HEK293 (cell line): Measurements from ENCODE around the gene GBP7.
A peak's percentile ranks its signal among the peaks of the same experiment; 100 is the strongest.

Experiments used
- CTCF ChIA-PET: fragments of 350-600 bp; formaldehyde crosslinking; extraction: SDS; loops from one replicate; lab custom pipeline; 2021; ENCODE audit warnings: antibody characterized with exemption; lab: Yijun Ruan, JAX
- POLR2A ChIA-PET: fragments of 300-600 bp; formaldehyde crosslinking; extraction: SDS; loops from one replicate; lab custom pipeline; 2020; ENCODE audit warnings: antibody characterized with exemption, inconsistent platforms; lab: Yijun Ruan, JAX
- H3K27ac ChIP-seq: fragments of 200-500 bp; sonication (Bioruptor generic); 2 replicates; pipeline ENCODE4 v1.5.1; 2014; ENCODE audit warnings: low read depth, low read length, control low read depth, inconsistent platforms; ENCODE audit errors: extremely low read depth
- H3K36me3 ChIP-seq, 2 experiments: fragments of 200-500 bp in 1 of 2; sonication (Bioruptor generic) in 1 of 2; 1 replicate in 1 of 2; 2 replicates in 1 of 2; pipeline ENCODE4 v1.5.1; 2014 to 2017; ENCODE audit warnings: inconsistent platforms in 2 of 2, low read length in 2 of 2; ENCODE audit not compliant: control insufficient read depth in 2 of 2, insufficient read depth in 1 of 2
- H3K4me1 ChIP-seq: fragments of 200-500 bp; sonication (Bioruptor generic); 2 replicates; pipeline ENCODE4 v1.5.1; 2014; ENCODE audit warnings: mild to moderate bottlenecking, low read length, inconsistent platforms; ENCODE audit not compliant: control insufficient read depth, insufficient read depth
- H3K4me3 ChIP-seq: 2 replicates; pipeline ENCODE4 v1.5.1; 2011; ENCODE audit warnings: low read depth, mild to moderate bottlenecking, control low read depth, low read length, moderate library complexity
- H3K9me3 ChIP-seq: fragments of 200-500 bp; sonication (Bioruptor generic); 2 replicates; pipeline ENCODE4 v1.5.1; 2014; ENCODE audit warnings: low read depth, low read length, inconsistent platforms; ENCODE audit not compliant: control insufficient read depth, insufficient read depth
- CTCF ChIP-seq: fragments of 450-650 bp; formaldehyde crosslinking; IDR thresholded peaks from 2 replicates; pipeline ENCODE4 v1.5.1; 2016; ENCODE audit warnings: missing biosample characterization, missing genetic modification characterization
- GLI4 ChIP-seq: fragments of 450-650 bp; formaldehyde crosslinking; IDR thresholded peaks from 2 replicates; pipeline ENCODE4 v1.5.1; 2016; ENCODE audit warnings: missing biosample characterization, missing genetic modification characterization
- KLF8 ChIP-seq: fragments of 450-650 bp; formaldehyde crosslinking; IDR thresholded peaks from 2 replicates; pipeline ENCODE4 v1.5.1; 2016; ENCODE audit warnings: missing biosample characterization, missing genetic modification characterization
- SP2 ChIP-seq: fragments of 450-650 bp; formaldehyde crosslinking; IDR thresholded peaks from 2 replicates; pipeline ENCODE4 v1.5.1; 2016; ENCODE audit warnings: missing biosample characterization, missing genetic modification characterization
- WT1 ChIP-seq: fragments of 450-650 bp; formaldehyde crosslinking; IDR thresholded peaks from 2 replicates; pipeline ENCODE4 v1.5.1; 2016; ENCODE audit warnings: missing biosample characterization, missing genetic modification characterization
- YY2 ChIP-seq: fragments of 450-650 bp; formaldehyde crosslinking; IDR thresholded peaks from 2 replicates; pipeline ENCODE4 v1.5.1; 2016; ENCODE audit warnings: missing biosample characterization, missing genetic modification characterization
- ZNF140 ChIP-seq: fragments of 450-650 bp; formaldehyde crosslinking; IDR thresholded peaks from 2 replicates; pipeline ENCODE4 v1.5.1; 2016; ENCODE audit warnings: missing biosample characterization, missing genetic modification characterization
- ZNF223 ChIP-seq: fragments of 450-650 bp; formaldehyde crosslinking; IDR thresholded peaks from 2 replicates; pipeline ENCODE4 v1.5.1; 2016; ENCODE audit warnings: missing biosample characterization, missing genetic modification characterization
- ZNF449 ChIP-seq: fragments of 450-650 bp; formaldehyde crosslinking; IDR thresholded peaks from 2 replicates; pipeline ENCODE4 v1.5.1; 2017; ENCODE audit warnings: missing biosample characterization, mild to moderate bottlenecking, missing genetic modification characterization, moderate library complexity
- ZNF561 ChIP-seq: fragments of 450-650 bp; IDR thresholded peaks from 2 replicates; pipeline ENCODE4 v1.5.1; 2018; ENCODE audit warnings: missing biosample characterization, missing genetic modification characterization, borderline replicate concordance
- ZNF660 ChIP-seq: fragments of 450-650 bp; IDR thresholded peaks from 2 replicates; pipeline ENCODE4 v1.5.1; 2018; ENCODE audit warnings: missing biosample characterization, mild to moderate bottlenecking, missing genetic modification characterization
- ZNF677 ChIP-seq: fragments of 450-650 bp; IDR thresholded peaks from 2 replicates; pipeline ENCODE4 v1.5.0; 2018; ENCODE audit warnings: missing biosample characterization, mild to moderate bottlenecking, missing genetic modification characterization, moderate library complexity
- ZNF791 ChIP-seq: fragments of 450-650 bp; formaldehyde crosslinking; IDR thresholded peaks from 2 replicates; pipeline ENCODE4 v1.5.1; 2016; ENCODE audit warnings: missing biosample characterization, missing genetic modification characterization
- ZNF843 ChIP-seq: fragments of 450-650 bp; formaldehyde crosslinking; IDR thresholded peaks from 2 replicates; pipeline ENCODE4 v1.5.1; 2016; ENCODE audit warnings: missing biosample characterization, missing genetic modification characterization
- TF ChIP-seq, protein P1 (sequence below): fragments of 450-650 bp; formaldehyde crosslinking; IDR thresholded peaks from 2 replicates; pipeline ENCODE4 v1.5.1; 2016; ENCODE audit warnings: missing biosample characterization, missing genetic modification characterization
- TF ChIP-seq, protein P2 (sequence below): fragments of 450-650 bp; formaldehyde crosslinking; IDR thresholded peaks from 2 replicates; pipeline ENCODE4 v1.5.1; 2017; ENCODE audit warnings: missing biosample characterization, missing genetic modification characterization

The GBP7 gene

GRCh38 chr1:89149976-89150375 lies 25.8 kb downstream of the GBP7 start (continued):
- TF ChIP-seq, protein P1, sequence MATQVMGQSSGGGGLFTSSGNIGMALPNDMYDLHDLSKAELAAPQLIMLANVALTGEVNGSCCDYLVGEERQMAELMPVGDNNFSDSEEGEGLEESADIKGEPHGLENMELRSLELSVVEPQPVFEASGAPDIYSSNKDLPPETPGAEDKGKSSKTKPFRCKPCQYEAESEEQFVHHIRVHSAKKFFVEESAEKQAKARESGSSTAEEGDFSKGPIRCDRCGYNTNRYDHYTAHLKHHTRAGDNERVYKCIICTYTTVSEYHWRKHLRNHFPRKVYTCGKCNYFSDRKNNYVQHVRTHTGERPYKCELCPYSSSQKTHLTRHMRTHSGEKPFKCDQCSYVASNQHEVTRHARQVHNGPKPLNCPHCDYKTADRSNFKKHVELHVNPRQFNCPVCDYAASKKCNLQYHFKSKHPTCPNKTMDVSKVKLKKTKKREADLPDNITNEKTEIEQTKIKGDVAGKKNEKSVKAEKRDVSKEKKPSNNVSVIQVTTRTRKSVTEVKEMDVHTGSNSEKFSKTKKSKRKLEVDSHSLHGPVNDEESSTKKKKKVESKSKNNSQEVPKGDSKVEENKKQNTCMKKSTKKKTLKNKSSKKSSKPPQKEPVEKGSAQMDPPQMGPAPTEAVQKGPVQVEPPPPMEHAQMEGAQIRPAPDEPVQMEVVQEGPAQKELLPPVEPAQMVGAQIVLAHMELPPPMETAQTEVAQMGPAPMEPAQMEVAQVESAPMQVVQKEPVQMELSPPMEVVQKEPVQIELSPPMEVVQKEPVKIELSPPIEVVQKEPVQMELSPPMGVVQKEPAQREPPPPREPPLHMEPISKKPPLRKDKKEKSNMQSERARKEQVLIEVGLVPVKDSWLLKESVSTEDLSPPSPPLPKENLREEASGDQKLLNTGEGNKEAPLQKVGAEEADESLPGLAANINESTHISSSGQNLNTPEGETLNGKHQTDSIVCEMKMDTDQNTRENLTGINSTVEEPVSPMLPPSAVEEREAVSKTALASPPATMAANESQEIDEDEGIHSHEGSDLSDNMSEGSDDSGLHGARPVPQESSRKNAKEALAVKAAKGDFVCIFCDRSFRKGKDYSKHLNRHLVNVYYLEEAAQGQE (tag by site-specific recombination) = no peak
- TF ChIP-seq, all 188 proteins: peak for 0

DNA sequence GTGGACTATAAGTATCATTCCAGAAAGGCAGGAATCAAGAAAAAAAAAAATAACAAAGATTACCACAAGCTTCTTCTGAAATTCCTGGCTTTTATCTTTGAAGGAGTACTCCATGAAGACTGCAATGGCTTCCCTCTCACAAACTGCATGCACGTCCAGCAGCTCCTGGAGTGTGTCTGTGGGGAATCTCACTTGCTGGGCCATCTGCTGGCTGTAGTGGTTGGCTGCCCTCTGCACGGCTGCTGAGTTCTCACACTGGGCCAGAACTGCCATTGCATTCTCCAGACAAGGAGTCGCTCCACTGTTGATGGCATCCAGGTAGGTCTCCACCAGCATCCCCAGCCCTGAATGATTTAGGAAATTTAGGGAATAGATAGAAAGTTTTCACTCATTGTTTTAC lies 26.6 kb downstream of the GBP7 start:
- Histone ChIP-seq H3K4me3 (no peak overlapping the region), H3K36me3 (no peaks in the 10 kb centered on the region), H3K27ac (no peak overlapping the region), H3K4me1 (no peaks in the 10 kb centered on the region)
- ChIA-PET CTCF (interaction anchor here (0.9 kb wide), 1 partner anchor 62 kb away, joined by 5 read pairs; no protein-coding TSS in a partner anchor), POLR2A (no interaction called here)
- no peak for TF ChIP-seq ZNF660 (tag by site-specific recombination)
- TF ChIP-seq, protein P2, sequence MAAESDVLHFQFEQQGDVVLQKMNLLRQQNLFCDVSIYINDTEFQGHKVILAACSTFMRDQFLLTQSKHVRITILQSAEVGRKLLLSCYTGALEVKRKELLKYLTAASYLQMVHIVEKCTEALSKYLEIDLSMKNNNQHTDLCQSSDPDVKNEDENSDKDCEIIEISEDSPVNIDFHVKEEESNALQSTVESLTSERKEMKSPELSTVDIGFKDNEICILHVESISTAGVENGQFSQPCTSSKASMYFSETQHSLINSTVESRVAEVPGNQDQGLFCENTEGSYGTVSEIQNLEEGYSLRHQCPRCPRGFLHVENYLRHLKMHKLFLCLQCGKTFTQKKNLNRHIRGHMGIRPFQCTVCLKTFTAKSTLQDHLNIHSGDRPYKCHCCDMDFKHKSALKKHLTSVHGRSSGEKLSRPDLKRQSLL (tag by site-specific recombination) = no peak
- TF ChIP-seq ZNF843 (tag by site-specific recombination) = no peak
- TF ChIP-seq ZNF140 (tag by site-specific recombination) = no peak
- no peak for TF ChIP-seq ZNF449 (tag by site-specific recombination)
- TF ChIP-seq CTCF (tag by site-specific recombination) = peak; percentile 36
- TF ChIP-seq, all 188 proteins: peak for 1
- no peaks in the 10 kb centered on the region for H3K9me3 ChIP-seq

DNA sequence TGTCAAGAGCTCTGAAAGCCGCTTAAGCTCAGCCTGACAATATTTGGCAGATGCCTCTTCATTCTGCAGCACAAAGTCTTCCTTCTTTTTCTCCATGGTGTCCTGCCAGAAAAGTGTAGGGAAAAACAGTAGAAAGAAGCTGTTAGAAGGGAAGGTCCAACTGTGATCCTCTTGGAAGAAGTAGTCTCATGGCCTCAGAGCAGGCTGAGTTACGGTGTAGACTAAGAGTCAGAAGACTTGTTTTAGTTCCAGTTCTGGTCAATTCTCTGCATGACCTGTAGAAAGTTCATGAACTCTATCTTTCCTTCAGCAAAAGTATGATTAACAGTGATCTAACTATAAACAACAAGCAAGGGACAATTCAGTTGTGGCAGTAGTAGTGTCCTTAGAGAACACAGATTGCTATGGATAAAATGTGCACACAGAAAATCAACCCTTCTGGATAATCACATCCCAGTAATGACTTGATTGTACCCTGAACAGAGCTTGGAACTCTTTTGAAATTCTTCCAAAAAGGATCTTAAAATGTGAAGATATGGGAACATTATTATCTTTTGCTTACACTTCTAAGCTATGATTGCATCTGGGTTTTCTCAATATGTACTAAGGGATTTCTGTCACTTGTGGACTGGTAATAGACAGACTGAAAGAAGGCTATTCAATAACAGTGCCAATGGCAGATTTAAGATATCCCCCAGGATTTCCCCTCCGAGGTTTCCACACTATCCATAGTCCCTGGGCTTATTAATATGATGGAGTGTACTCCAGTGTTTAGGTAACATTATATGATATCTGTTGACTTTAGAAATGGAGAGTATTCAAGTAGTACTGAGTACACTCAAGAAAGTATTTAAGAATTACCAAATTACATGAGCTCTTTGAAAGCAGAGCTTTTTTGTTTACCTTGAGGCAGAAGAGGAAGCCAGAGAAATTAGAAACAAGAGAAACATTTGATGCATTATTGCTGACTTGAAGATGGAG lies 27.8 kb downstream of the GBP7 start:
- H3K4me3 ChIP-seq = no peak overlapping the region
- H3K27ac ChIP-seq = no peak overlapping the region
- TF ChIP-seq ZNF223 (tag by site-specific recombination) (no peak), YY2 (tag by site-specific recombination) (no peak), ZNF561 (no peak), ZNF791 (tag by site-specific recombination) (no peak), ZNF677 (tag by site-specific recombination) (no peak), KLF8 (no peak), SP2 (tag by site-specific recombination) (no peak), WT1 (tag by site-specific recombination) (no peak), GLI4 (tag by site-specific recombination) (no peak)
- POLR2A ChIA-PET = no interaction called here
- H3K4me1 ChIP-seq = no peaks in the 10 kb centered on the region
- no peaks in the 10 kb centered on the region for H3K9me3 ChIP-seq
- CTCF ChIA-PET = interaction anchor here (0.5 to 1.0 kb wide), 2 partner anchors 15 to 1058 kb away, joined by 3 to 4 read pairs; no protein-coding TSS in a partner anchor
- no peaks in the 10 kb centered on the region for H3K36me3 ChIP-seq
